Cardiac muscle cell (in vitro differentiated cells and primary cell): ENCODE measurements around the gene CD300H. TPM values are rescaled to one million over a fixed set of nuclear protein-coding genes. Genes with fewer than 3 reads are reported as not detected.
A peak's percentile ranks its signal among the peaks of the same experiment; 100 is the strongest.

Source experiments
- DNase-seq, 2 donors: peaks; one replicate each; pipeline versions ENCODE4 v3.0.0 to v3.0.0-alpha.2; 2010 to 2017; ENCODE audit warnings: low read depth in 1 of 2, low spot score in 1 of 2
- H3K27ac ChIP-seq: fragments of 200-600 bp; sonication (generic); 2 replicates; pipeline ENCODE4 v1.5.1; 2016
- H3K27me3 ChIP-seq: fragments of 200-600 bp; sonication (generic); 2 replicates; pipeline ENCODE4 v1.6.0; 2016; ENCODE audit warnings: control low read depth
- H3K36me3 ChIP-seq: fragments of 200-600 bp; sonication (generic); 2 replicates; pipeline ENCODE4 v1.5.1; 2016; ENCODE audit warnings: control low read depth
- H3K4me1 ChIP-seq: fragments of 200-600 bp; sonication (generic); 2 replicates; pipeline ENCODE4 v1.8.1; 2017; ENCODE audit warnings: low read depth, mild to moderate bottlenecking, mixed run types
- H3K4me3 ChIP-seq: fragments of 200-600 bp; sonication (generic); 2 replicates; pipeline ENCODE4 v1.5.1; 2016; ENCODE audit warnings: mild to moderate bottlenecking
- H3K9me3 ChIP-seq: fragments of 200-600 bp; sonication (generic); 2 replicates; pipeline ENCODE4 v1.5.1; 2017; ENCODE audit warnings: low read depth, mild to moderate bottlenecking, control low read depth
- CTCF ChIP-seq: IDR thresholded peaks from 2 replicates; pipeline ENCODE4 v1.5.1; 2012; ENCODE audit warnings: low read depth, mild to moderate bottlenecking, low read length
- polyA plus RNA-seq: library from polyadenylated mRNA; unstranded; fragments of >200 nt; fragmentation: Nextera tagmentation; extraction: Ambion mirVana; gene quantifications from 2 replicates; pipeline ENCODE4 v1.2.1, GENCODE V29; 2016
- total RNA-seq: library from RNA; depleted of rRNA; stranded (reverse); fragments of >200 nt; gene quantifications from 2 replicates; pipeline ENCODE4 v1.2.3, GENCODE V29; 2016

The CD300H gene
- total RNA-seq (not detected in 2 replicates), polyA plus RNA-seq (not detected in 2 replicates)

GRCh38 chr17:74567397-74567796 is at the start of gene CD300H:
TSS of gene CD300H (minus strand) at chr17:74567509.
- no peaks in the 10 kb centered on the region for H3K9me3 ChIP-seq
- H3K4me1 ChIP-seq, result no peaks in the 10 kb centered on the region
- H3K27me3 ChIP-seq, result no peaks in the 10 kb centered on the region
- no peak within 1 kb of the TSS for H3K27ac ChIP-seq
- TF ChIP-seq CTCF, result no peak
- no peaks in the 10 kb centered on the region for H3K36me3 ChIP-seq
- H3K4me3 ChIP-seq, result no peak within 1 kb of the TSS
- peak in 1 of 2 donors; percentile 13 for DNase-seq

- H3K9me3 ChIP-seq, result no peaks in the 10 kb centered on the region
- no peaks in the 10 kb centered on the region for H3K36me3 ChIP-seq
- DNase-seq, result no peak
- no peaks in the 10 kb centered on the region for H3K4me1 ChIP-seq
- H3K27me3 ChIP-seq, result peaks cover 6% of the 10 kb centered on the region
- no peak overlapping the region for H3K27ac ChIP-seq
- no peak overlapping the region for H3K4me3 ChIP-seq
- TF ChIP-seq CTCF, result no peak
Measured at GRCh38 chr17:74616696-74617095, 49.4 kb upstream of the CD300H start.

- no peak overlapping the region for H3K27ac ChIP-seq
- no peaks in the 10 kb centered on the region for H3K36me3 ChIP-seq
- no peak for DNase-seq
- no peaks in the 10 kb centered on the region for H3K4me1 ChIP-seq
- no peak for TF ChIP-seq CTCF
- no peaks in the 10 kb centered on the region for H3K9me3 ChIP-seq
- peaks cover 6% of the 10 kb centered on the region for H3K27me3 ChIP-seq
- H3K4me3 ChIP-seq, result no peak overlapping the region
Measured at GRCh38 chr17:74612046-74612445, 44.7 kb upstream of the CD300H start.

GRCh38 chr17:74610108-74610507 is 42.8 kb upstream of the CD300H start:
- H3K27ac ChIP-seq, result no peak overlapping the region
- TF ChIP-seq CTCF, result no peak
- H3K4me1 ChIP-seq, result no peaks in the 10 kb centered on the region
- peak in 1 of 2 donors; percentile 73 for DNase-seq
- H3K27me3 ChIP-seq, result peaks cover 6% of the 10 kb centered on the region
- no peak overlapping the region for H3K4me3 ChIP-seq
- H3K9me3 ChIP-seq, result no peaks in the 10 kb centered on the region
- H3K36me3 ChIP-seq, result no peaks in the 10 kb centered on the region

GRCh38 chr17:74608511-74608910 is 41.2 kb upstream of the CD300H start:
- no peaks in the 10 kb centered on the region for H3K4me1 ChIP-seq
- no peak for TF ChIP-seq CTCF
- no peak overlapping the region for H3K27ac ChIP-seq
- H3K4me3 ChIP-seq, result no peak overlapping the region
- peaks cover 6% of the 10 kb centered on the region for H3K27me3 ChIP-seq
- H3K9me3 ChIP-seq, result no peaks in the 10 kb centered on the region
- no peak for DNase-seq
- no peaks in the 10 kb centered on the region for H3K36me3 ChIP-seq

GRCh38 chr17:74607221-74607620 is 39.9 kb upstream of the CD300H start:
- H3K36me3 ChIP-seq, result no peaks in the 10 kb centered on the region
- no peak overlapping the region for H3K4me3 ChIP-seq
- no peak for TF ChIP-seq CTCF

More at GRCh38 chr17:74607221-74607620, 39.9 kb upstream of the CD300H start:
- H3K4me1 ChIP-seq, result no peaks in the 10 kb centered on the region
- peaks cover under 1% of the 10 kb centered on the region for H3K27me3 ChIP-seq
- no peak for DNase-seq
- H3K9me3 ChIP-seq, result no peaks in the 10 kb centered on the region
- no peak overlapping the region for H3K27ac ChIP-seq
